HCT116 (cell line): ENCODE measurements around the gene TBRG1.

Experiments
- CTCF ChIP-seq, 3 experiments: fragments of 200-600 bp in 1 of 3; sonication (generic) in 1 of 3; IDR thresholded peaks in 2 of 3; conservative IDR thresholded peaks in 1 of 3; 2 replicates each; pipeline ENCODE4 v1.5.1; 2012 to 2017; ENCODE audit warnings: low read depth in 2 of 3, low read length in 2 of 3, antibody characterized with exemption in 1 of 3, borderline replicate concordance in 1 of 3, control low read depth in 1 of 3, mild to moderate bottlenecking in 1 of 3, mixed read lengths in 1 of 3, mixed run types in 1 of 3, moderate library complexity in 1 of 3; ENCODE audit not compliant: insufficient read depth in 1 of 3
- EZH2phosphoT487 ChIP-seq: fragments of 200-600 bp; IDR thresholded peaks from 2 replicates; pipeline ENCODE4 v1.6.1; 2018; ENCODE audit warnings: antibody characterized with exemption, borderline replicate concordance
- POLR2A ChIP-seq: IDR thresholded peaks from 2 replicates; pipeline ENCODE4 v1.7.0; 2011; ENCODE audit warnings: borderline replicate concordance; ENCODE audit not compliant: insufficient read depth, insufficient read length; ENCODE audit errors: extremely low read depth
- RAD21 ChIP-seq: IDR thresholded peaks from 2 replicates; pipeline ENCODE4 v1.6.1; 2012; ENCODE audit warnings: low read depth, mild to moderate bottlenecking
- SIN3A ChIP-seq: IDR thresholded peaks from 2 replicates; pipeline ENCODE4 v1.6.1; 2012; ENCODE audit warnings: low read depth
- SP1 ChIP-seq: IDR thresholded peaks from 2 replicates; pipeline ENCODE4 v1.6.1; 2012; ENCODE audit warnings: low read depth

GRCh38 chr11:124586238-124586860 is 36.3 kb upstream of the TBRG1 start:
- TF ChIP-seq POLR2A (no peak), SP1 (no peak), CTCF (IDR thresholded peaks at IDR 0.05 in 2 of 3, conservative IDR thresholded peaks at IDR 0.05 in 1 of 3; ENCODE audit: borderline replicate concordance in 1 of 3, insufficient read depth in 1 of 3, low read depth in 2 of 3, low read length in 2 of 3) (peak; percentile 63 to 71 (median 66)), EZH2phosphoT487 (no peak), SIN3A (no peak), RAD21 (peak; percentile 63)
